H9 (cell line): ENCODE data around the gene ETFA. TPM values are rescaled to one million over a fixed set of nuclear protein-coding genes. Genes with fewer than 3 reads are reported as not detected.

Source experiments
- DNase-seq: peaks from one replicate; pipeline ENCODE4 v3.0.0-alpha.2; 2017
- H2AFZ ChIP-seq: one replicate; pipeline ENCODE4 v1.6.1; 2013; ENCODE audit warnings: mild to moderate bottlenecking, low read length, control low read depth, moderate library complexity
- H2AK5ac ChIP-seq: 2 replicates; pipeline ENCODE4 v1.6.1; 2013; ENCODE audit warnings: low read length, control low read depth, mixed read lengths; ENCODE audit not compliant: insufficient read length
- H2BK120ac ChIP-seq: one replicate; pipeline ENCODE4 v1.6.1; 2013; ENCODE audit warnings: low read depth, mild to moderate bottlenecking, low read length, control low read depth, inconsistent platforms; ENCODE audit not compliant: poor library complexity, severe bottlenecking
- H2BK12ac ChIP-seq: 2 replicates; pipeline ENCODE4 v1.6.1; 2013; ENCODE audit warnings: low read length, control low read depth, mixed read lengths, low read depth; ENCODE audit not compliant: insufficient read length
- H2BK15ac ChIP-seq: 2 replicates; pipeline ENCODE4 v1.6.1; 2013; ENCODE audit warnings: low read depth, low read length, control low read depth
- H2BK20ac ChIP-seq: one replicate; pipeline ENCODE4 v1.6.1; 2013; ENCODE audit warnings: low read depth, mild to moderate bottlenecking, low read length, control low read depth, inconsistent platforms; ENCODE audit not compliant: poor library complexity, severe bottlenecking
- H2BK5ac ChIP-seq: 2 replicates; pipeline ENCODE4 v1.6.1; 2013; ENCODE audit warnings: low read length, control low read depth, mixed read lengths; ENCODE audit not compliant: insufficient read length
- H3K14ac ChIP-seq: 2 replicates; pipeline ENCODE4 v1.6.1; 2013; ENCODE audit warnings: low read length, control low read depth; ENCODE audit not compliant: insufficient read depth
- H3K18ac ChIP-seq: 2 replicates; pipeline ENCODE4 v1.6.1; 2013; ENCODE audit warnings: low read depth, mild to moderate bottlenecking, mixed read lengths, low read length, control low read depth; ENCODE audit not compliant: insufficient read length
- H3K23ac ChIP-seq: 2 replicates; pipeline ENCODE4 v1.6.1; 2013; ENCODE audit warnings: low read length, control low read depth, mixed read lengths, low read depth; ENCODE audit not compliant: insufficient read length
- H3K23me2 ChIP-seq: 2 replicates; pipeline ENCODE4 v1.6.1; 2013; ENCODE audit warnings: low read depth, mild to moderate bottlenecking, mixed read lengths, low read length, control low read depth; ENCODE audit not compliant: insufficient read length, poor library complexity, severe bottlenecking
- H3K27ac ChIP-seq: 2 replicates; pipeline ENCODE4 v1.5.1; 2013; ENCODE audit warnings: low read length, control low read depth, mixed read lengths, low read depth; ENCODE audit not compliant: insufficient read length
- H3K27me3 ChIP-seq: 2 replicates; pipeline ENCODE4 v1.6.1; 2013; ENCODE audit warnings: low read length, control low read depth, inconsistent platforms; ENCODE audit not compliant: insufficient read depth
- H3K4ac ChIP-seq: 2 replicates; pipeline ENCODE4 v1.6.1; 2013; ENCODE audit warnings: low read depth, mild to moderate bottlenecking, control low read depth, inconsistent platforms, low read length, moderate library complexity
- H3K4me1 ChIP-seq: 2 replicates; pipeline ENCODE4 v1.6.1; 2013; ENCODE audit warnings: low read length, control low read depth, inconsistent platforms; ENCODE audit not compliant: insufficient read depth
- H3K4me2 ChIP-seq: 2 replicates; pipeline ENCODE4 v1.6.1; 2013; ENCODE audit warnings: low read length, control low read depth, mixed read lengths; ENCODE audit not compliant: insufficient read length, insufficient read depth
- H3K56ac ChIP-seq: 2 replicates; pipeline ENCODE4 v1.6.1; 2013; ENCODE audit warnings: low read depth, mild to moderate bottlenecking, mixed read lengths, low read length, control low read depth; ENCODE audit not compliant: insufficient read length
- H3K79me1 ChIP-seq: 2 replicates; pipeline ENCODE4 v1.6.1; 2013; ENCODE audit warnings: low read depth, mild to moderate bottlenecking, moderate library complexity, low read length, control low read depth, inconsistent platforms; ENCODE audit not compliant: insufficient read depth, poor library complexity, severe bottlenecking
- H3K79me2 ChIP-seq: 2 replicates; pipeline ENCODE4 v1.6.1; 2013; ENCODE audit warnings: low read length, control low read depth, inconsistent platforms; ENCODE audit not compliant: insufficient read depth
- H3K9ac ChIP-seq: 2 replicates; pipeline ENCODE4 v1.6.1; 2013; ENCODE audit warnings: low read length, control low read depth, mixed read lengths; ENCODE audit not compliant: insufficient read length; ENCODE audit errors: extremely low read depth
- H3K9me3 ChIP-seq: one replicate; pipeline ENCODE4 v1.6.1; 2013; ENCODE audit warnings: low read depth, low read length, inconsistent platforms; ENCODE audit not compliant: control insufficient read depth
- H3T11ph ChIP-seq: one replicate; pipeline ENCODE4 v1.6.1; 2013; ENCODE audit warnings: mild to moderate bottlenecking, low read length, control low read depth, inconsistent platforms
- H4K20me1 ChIP-seq: one replicate; pipeline ENCODE4 v1.6.1; 2013; ENCODE audit not compliant: control insufficient read depth, insufficient read length, insufficient read depth
- H4K5ac ChIP-seq: 2 replicates; pipeline ENCODE4 v1.6.1; 2013; ENCODE audit warnings: low read depth, mild to moderate bottlenecking, mixed read lengths, low read length, control low read depth; ENCODE audit not compliant: insufficient read length
- H4K8ac ChIP-seq: replicated peaks from 2 replicates; pipeline ENCODE4 v1.6.1; 2013; ENCODE audit warnings: low read length, control low read depth, mixed read lengths, low read depth; ENCODE audit not compliant: insufficient read length
- H4K91ac ChIP-seq: 2 replicates; pipeline ENCODE4 v1.6.1; 2013; ENCODE audit warnings: low read depth, mild to moderate bottlenecking, moderate library complexity, mixed read lengths, low read length, control low read depth; ENCODE audit not compliant: insufficient read length
- H3K27ac Mint-ChIP-seq, 3 experiments: 2 replicates in 2 of 3; 3 replicates in 1 of 3; pipeline ENCODE4 v1.8.0; 2020 to 2021; ENCODE audit warnings: mixed read lengths in 3 of 3, mild to moderate bottlenecking in 1 of 3, moderate library complexity in 1 of 3
- H3K27me3 Mint-ChIP-seq: 2 replicates; pipeline ENCODE4 v1.8.0; 2021; ENCODE audit warnings: low read depth, mild to moderate bottlenecking, moderate library complexity, mixed read lengths
- H3K36me3 Mint-ChIP-seq, 3 experiments: 2 replicates in 2 of 3; 3 replicates in 1 of 3; pipeline ENCODE4 v1.8.0; 2020 to 2021; ENCODE audit warnings: low read depth in 3 of 3, mixed read lengths in 3 of 3; ENCODE audit not compliant: insufficient read depth in 1 of 3
- H3K4me1 Mint-ChIP-seq, 2 experiments: 2 replicates each; pipeline ENCODE4 v1.8.0; 2020; ENCODE audit warnings: mixed read lengths in 2 of 2
- H3K4me3 Mint-ChIP-seq, 2 experiments: 2 replicates in 1 of 2; 3 replicates in 1 of 2; pipeline ENCODE4 v1.8.0; 2020 to 2021; ENCODE audit warnings: mild to moderate bottlenecking in 2 of 2, mixed read lengths in 2 of 2, moderate library complexity in 1 of 2
- H3K9me3 Mint-ChIP-seq, 2 experiments: 2 replicates in 1 of 2; 3 replicates in 1 of 2; pipeline ENCODE4 v1.8.0; 2020; ENCODE audit warnings: mild to moderate bottlenecking in 2 of 2, mixed read lengths in 2 of 2, moderate library complexity in 1 of 2
- CTCF ChIP-seq: fragments of 200-600 bp; sonication (generic); conservative IDR thresholded peaks from 3 replicates; pipeline ENCODE4 v1.8.0; 2021; ENCODE audit warnings: antibody characterized with exemption, mild to moderate bottlenecking
- WGBS: extraction: QIAGEN DNeasy Blood & Tissue Kit; methylation state at CpG from one replicate; pipeline ENCODE4 v1.1.7; 2013; ENCODE audit warnings: missing lambda C conversion rate, low lambda C conversion rate, mixed read lengths; ENCODE audit not compliant: insufficient read length; ENCODE audit errors: extremely low coverage; 5-methylcytosine and 5-hydroxymethylcytosine counted together
- total RNA-seq: library from RNA; stranded (reverse); gene quantifications from 2 replicates; pipeline ENCODE4 v1.2.1, GENCODE V29; 2021

ETFA gene
- total RNA-seq, 1 experiment from 2014 or later: 109 TPM

- Histone ChIP-seq H2BK120ac (no peak overlapping the region), H4K5ac (no peak overlapping the region), H3K27me3 (no peaks in the 10 kb centered on the region), H2BK15ac (no peak overlapping the region), H3K27ac (no peak overlapping the region), H3T11ph (no peak overlapping the region), H3K9me3 (no peaks in the 10 kb centered on the region), H3K79me1 (no peaks in the 10 kb centered on the region), H3K23ac (no peak overlapping the region), H3K4me2 (no peak overlapping the region), H2BK20ac (no peak overlapping the region), H2BK5ac (no peak overlapping the region), H3K79me2 (no peaks in the 10 kb centered on the region), H3K56ac (no peak overlapping the region), H3K14ac (no peak overlapping the region), H2AFZ (no peak overlapping the region), H4K91ac (no peak overlapping the region), H3K23me2 (peaks cover 3% of the 10 kb centered on the region), H3K9ac (no peak overlapping the region), H2AK5ac (no peak overlapping the region), H2BK12ac (no peak overlapping the region), H3K4ac (no peak overlapping the region), H3K18ac (no peak overlapping the region), H4K20me1 (no peaks in the 10 kb centered on the region), H4K8ac (no peak overlapping the region), H3K4me1 (no peaks in the 10 kb centered on the region)
- no peak overlapping the region for H3K4me3 Mint-ChIP-seq
- DNase-seq: no peak
- WGBS: no CpG with 5 or more reads among the region's 10 CpGs
- peaks cover 3 to 9% of the 10 kb centered on the region in 2 experiments; a peak in 2 of 4 replicates for H3K4me1 Mint-ChIP-seq
- no peaks in the 10 kb centered on the region; a peak in 1 of 7 replicates for H3K36me3 Mint-ChIP-seq
- no peak for TF ChIP-seq CTCF
- H3K27ac Mint-ChIP-seq: no peak overlapping the region
- H3K27me3 Mint-ChIP-seq: peaks cover 15% of the 10 kb centered on the region
- no peaks in the 10 kb centered on the region; a peak in 1 of 5 replicates for H3K9me3 Mint-ChIP-seq
These were observed 127.2 kb downstream of the ETFA start for GRCh38 chr15:76183930-76184649.
